ENCODE measurements around the gene C20orf204. TPM values are rescaled to one million over a fixed set of nuclear protein-coding genes. Genes with fewer than 3 reads are reported as not detected.

Gene C20orf204
- total RNA-seq, 3 donors from 2014 or later (not counting 1 experiment from before 2014, with no cell fraction given): 4.3 to 5.5 (median 5.3) TPM

DNA sequence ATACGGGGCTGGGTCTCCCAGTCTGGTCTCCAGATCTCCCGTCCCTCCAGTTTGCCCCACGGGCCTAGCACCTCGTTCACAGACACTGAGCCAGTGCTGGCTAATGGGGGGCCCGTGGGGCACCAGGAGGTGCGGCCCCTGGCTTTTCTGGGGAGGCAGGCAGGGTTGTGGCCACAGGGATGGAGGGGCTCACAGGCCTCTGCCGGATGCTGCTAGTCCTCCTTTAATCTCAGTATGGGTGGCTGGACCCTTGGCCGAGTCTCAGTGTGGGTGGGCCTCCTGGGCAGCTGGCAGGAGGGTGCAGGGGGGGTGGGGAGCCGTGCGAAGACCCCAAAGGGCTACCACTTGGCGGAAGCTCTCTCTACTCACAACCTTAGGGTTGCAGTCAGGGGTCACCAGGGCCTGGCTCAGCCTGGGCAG is 15.1 kb downstream of the C20orf204 start:
- Histone ChIP-seq H3K4me1 (ENCODE audit: control insufficient read depth, insufficient read depth, low read length) (peaks cover 7% of the 10 kb centered on the region), H3K4me3 (ENCODE audit: low read length) (no peak overlapping the region), H3K27ac (ENCODE audit: low read length) (no peak overlapping the region), H3K27me3 (ENCODE audit: control insufficient read depth, insufficient read depth, low read length) (peaks cover 27% of the 10 kb centered on the region), H3K36me3 (ENCODE audit: control insufficient read depth, insufficient read depth, low read length) (no peaks in the 10 kb centered on the region), H3K9me3 (ENCODE audit: control insufficient read depth, insufficient read depth, low read length) (no peaks in the 10 kb centered on the region)
- Mint-ChIP-seq H3K27ac (no peak overlapping the region), H3K9me3 (no peaks in the 10 kb centered on the region), H3K4me1 (peaks cover 0 to 8% of the 10 kb centered on the region in 2 donors), H3K27me3 (ENCODE audit: low read depth in 2 of 2) (peaks cover 16 to 38% of the 10 kb centered on the region in 2 donors), H3K4me3 (no peak overlapping the region), H3K36me3 (no peaks in the 10 kb centered on the region)
- TF ChIP-seq, protein P1, sequence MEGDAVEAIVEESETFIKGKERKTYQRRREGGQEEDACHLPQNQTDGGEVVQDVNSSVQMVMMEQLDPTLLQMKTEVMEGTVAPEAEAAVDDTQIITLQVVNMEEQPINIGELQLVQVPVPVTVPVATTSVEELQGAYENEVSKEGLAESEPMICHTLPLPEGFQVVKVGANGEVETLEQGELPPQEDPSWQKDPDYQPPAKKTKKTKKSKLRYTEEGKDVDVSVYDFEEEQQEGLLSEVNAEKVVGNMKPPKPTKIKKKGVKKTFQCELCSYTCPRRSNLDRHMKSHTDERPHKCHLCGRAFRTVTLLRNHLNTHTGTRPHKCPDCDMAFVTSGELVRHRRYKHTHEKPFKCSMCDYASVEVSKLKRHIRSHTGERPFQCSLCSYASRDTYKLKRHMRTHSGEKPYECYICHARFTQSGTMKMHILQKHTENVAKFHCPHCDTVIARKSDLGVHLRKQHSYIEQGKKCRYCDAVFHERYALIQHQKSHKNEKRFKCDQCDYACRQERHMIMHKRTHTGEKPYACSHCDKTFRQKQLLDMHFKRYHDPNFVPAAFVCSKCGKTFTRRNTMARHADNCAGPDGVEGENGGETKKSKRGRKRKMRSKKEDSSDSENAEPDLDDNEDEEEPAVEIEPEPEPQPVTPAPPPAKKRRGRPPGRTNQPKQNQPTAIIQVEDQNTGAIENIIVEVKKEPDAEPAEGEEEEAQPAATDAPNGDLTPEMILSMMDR (IDR thresholded peaks at IDR 0.05): no peak
- ATAC-seq: no peak
- intact Hi-C loops (cut with micrococcal nuclease): no loop called here
- WGBS (ENCODE audit: insufficient coverage): 79% methylated on average over 11 of the region's 11 CpGs
- DNase-seq: no peak

DNA sequence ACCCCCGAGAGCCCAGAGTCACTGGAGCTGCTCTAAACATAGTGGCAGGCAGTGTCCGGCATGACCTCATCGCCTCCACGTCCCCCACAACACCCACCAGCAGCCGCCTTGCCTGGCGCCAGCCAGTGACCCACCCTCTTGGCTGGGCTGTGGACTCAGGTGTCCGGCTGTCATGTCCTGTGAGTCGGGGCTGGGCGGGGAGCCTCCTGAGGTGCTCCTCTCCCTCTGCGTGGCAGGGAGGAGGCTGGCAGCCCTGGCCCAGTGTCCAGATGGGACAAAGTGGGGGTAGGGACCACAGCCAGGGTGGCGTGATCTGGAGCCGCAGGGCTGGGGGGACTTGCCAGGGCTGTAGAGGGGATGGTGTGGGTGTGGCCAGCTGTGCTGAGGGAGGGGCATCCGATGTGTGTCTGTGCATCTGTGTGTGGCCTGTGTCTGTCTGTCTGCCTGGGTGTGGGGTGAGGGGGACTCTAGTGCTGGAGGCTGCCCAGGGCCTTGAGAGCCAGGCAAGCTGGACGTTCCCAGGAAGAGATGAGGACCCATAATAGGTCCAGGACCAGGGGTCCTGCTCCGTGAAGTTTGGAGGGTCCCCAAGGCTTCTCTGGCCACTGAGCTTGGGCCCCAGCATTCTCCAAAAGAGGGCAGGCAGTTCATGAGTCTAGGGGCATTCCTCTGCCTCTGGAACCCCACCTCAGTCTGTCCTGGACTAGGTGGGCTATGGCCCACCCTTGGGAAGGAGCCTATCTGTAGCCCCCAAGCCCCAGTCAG is 15.8 kb downstream of the C20orf204 start:
- Mint-ChIP-seq H3K36me3 (no peaks in the 10 kb centered on the region), H3K4me3 (no peak overlapping the region), H3K9me3 (no peaks in the 10 kb centered on the region), H3K27me3 (ENCODE audit: low read depth in 2 of 2) (peaks cover 9 to 31% of the 10 kb centered on the region in 2 donors), H3K27ac (no peak overlapping the region), H3K4me1 (peaks cover 0 to 8% of the 10 kb centered on the region in 2 donors)
- 86% methylated on average over 15 of the region's 15 CpGs for WGBS (ENCODE audit: insufficient coverage)
- Histone ChIP-seq H3K9me3 (ENCODE audit: control insufficient read depth, insufficient read depth, low read length) (no peaks in the 10 kb centered on the region), H3K4me1 (ENCODE audit: control insufficient read depth, insufficient read depth, low read length) (peaks cover 7% of the 10 kb centered on the region), H3K36me3 (ENCODE audit: control insufficient read depth, insufficient read depth, low read length) (no peaks in the 10 kb centered on the region), H3K27ac (ENCODE audit: low read length) (no peak overlapping the region), H3K4me3 (ENCODE audit: low read length) (no peak overlapping the region), H3K27me3 (ENCODE audit: control insufficient read depth, insufficient read depth, low read length) (peaks cover 27% of the 10 kb centered on the region)
- intact Hi-C loops (cut with micrococcal nuclease): no loop called here
- no peak for DNase-seq
- ATAC-seq: no peak
- TF ChIP-seq, protein P1 (IDR thresholded peaks at IDR 0.05): no peak

DNA sequence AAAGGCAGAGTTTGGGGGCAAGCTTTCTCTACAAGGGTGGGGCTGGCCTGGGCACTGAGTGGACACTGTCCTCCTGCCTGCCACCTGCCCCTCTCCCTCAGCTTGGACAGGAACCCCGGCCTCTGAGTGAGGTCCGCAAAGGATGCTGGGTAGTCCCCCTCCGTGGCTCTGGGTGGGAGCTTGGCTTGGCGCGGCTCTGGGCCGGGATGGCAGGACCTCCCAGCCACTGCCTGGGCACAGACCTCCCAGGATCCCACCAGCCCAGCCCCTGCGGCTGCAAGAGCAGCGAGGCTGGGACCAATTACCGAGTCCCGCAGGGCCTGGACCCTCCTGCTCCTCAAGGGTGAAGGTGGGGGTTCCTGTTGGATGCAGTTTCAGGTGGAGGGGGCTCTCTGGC is 16.3 kb downstream of the C20orf204 start:
- Histone ChIP-seq H3K4me1 (ENCODE audit: control insufficient read depth, insufficient read depth, low read length) (peaks cover 13% of the 10 kb centered on the region), H3K4me3 (ENCODE audit: low read length) (no peak overlapping the region), H3K27me3 (ENCODE audit: control insufficient read depth, insufficient read depth, low read length) (peaks cover 27% of the 10 kb centered on the region), H3K27ac (ENCODE audit: low read length) (no peak overlapping the region), H3K9me3 (ENCODE audit: control insufficient read depth, insufficient read depth, low read length) (no peaks in the 10 kb centered on the region), H3K36me3 (ENCODE audit: control insufficient read depth, insufficient read depth, low read length) (no peaks in the 10 kb centered on the region)
- ATAC-seq (no peak), DNase-seq (no peak)
- no peak overlapping the region for H3K27ac Mint-ChIP-seq
- H3K4me1 Mint-ChIP-seq: peaks cover 2 to 11% of the 10 kb centered on the region in 2 donors
- peaks cover 4 to 25% of the 10 kb centered on the region in 2 donors for H3K27me3 Mint-ChIP-seq (ENCODE audit: low read depth in 2 of 2)
- no peaks in the 10 kb centered on the region for H3K9me3 Mint-ChIP-seq
- WGBS (ENCODE audit: insufficient coverage): 93% methylated on average over 10 of the region's 10 CpGs
- intact Hi-C loops (cut with micrococcal nuclease): no loop called here
- H3K36me3 Mint-ChIP-seq: no peaks in the 10 kb centered on the region
- H3K4me3 Mint-ChIP-seq: no peak overlapping the region
- TF ChIP-seq, protein P1 (IDR thresholded peaks at IDR 0.05): no peak
